ENCODE data around the gene SAP130. TPM values are rescaled to one million over a fixed set of nuclear protein-coding genes. Genes with fewer than 3 reads are reported as not detected.

The SAP130 gene
- total and polyA plus RNA-seq, 2 of the 8 experiments (the other 6 are each of a cell fraction or from before 2014, with no cell fraction given), result 51.4 to 54.3 TPM

DNA sequence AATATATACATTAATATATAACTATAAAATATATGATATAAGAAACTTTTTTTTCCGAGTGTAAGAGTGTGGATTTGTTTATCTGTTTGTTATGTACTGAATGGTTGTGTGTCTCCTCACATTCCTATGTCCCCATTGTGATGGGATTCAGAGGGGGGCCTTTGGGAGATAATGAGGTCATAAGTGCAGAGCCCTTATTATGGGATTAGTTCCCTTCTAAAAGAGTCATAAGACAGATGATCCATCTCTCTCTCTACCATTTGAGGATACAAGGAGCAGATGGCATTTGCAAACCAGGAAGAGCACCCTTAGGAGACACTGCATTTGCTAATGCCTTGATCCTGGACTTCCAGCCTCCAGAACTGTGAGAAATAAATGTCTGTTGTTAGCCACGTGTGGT, 30.3 kb upstream of the SAP130 start (continued):
- TF ChIP-seq CEBPB (IDR thresholded peaks at IDR 0.05; ENCODE audit: low read depth, low read length) (no peak), POLR2A (IDR thresholded peaks at IDR 0.05; ENCODE audit: control extremely low read depth in 1 of 2, low read depth in 2 of 2, low read length in 2 of 2) (no peak), CBX8 (IDR thresholded peaks at IDR 0.05; ENCODE audit: borderline replicate concordance, low read depth, low read length) (no peak), ZNF274 (IDR thresholded peaks at IDR 0.05; ENCODE audit: borderline replicate concordance, extremely low read depth, low read length) (no peak)

All from H1 (cell line).